Amniotic epithelial cell (primary cell): Measurements from ENCODE around the gene RBPMS2.

Experiments
- DNase-seq: peaks from one replicate; pipeline ENCODE4 v3.0.0-alpha.2; 2010; ENCODE audit warnings: low read depth

Gene RBPMS2

DNA sequence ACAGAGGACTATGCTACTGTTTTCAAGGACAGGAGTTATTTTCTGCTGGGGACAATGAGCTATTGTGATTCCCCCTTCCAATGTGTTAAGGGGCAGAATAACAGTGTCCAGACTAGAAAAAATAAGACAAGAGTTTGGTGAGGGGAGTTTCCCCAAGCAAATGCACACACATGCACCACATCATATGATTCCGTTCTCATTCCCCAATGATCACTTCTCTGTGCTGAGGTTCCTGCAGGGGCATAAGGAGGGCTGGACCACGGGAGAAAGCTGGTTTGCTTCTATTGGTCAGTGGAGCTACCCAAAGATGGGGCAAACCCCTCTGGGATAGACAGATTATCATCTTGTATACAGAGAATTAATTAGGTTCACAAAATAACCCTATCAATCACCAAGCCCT is 80.6 kb downstream of the RBPMS2 start:
- no peak for DNase-seq

DNA sequence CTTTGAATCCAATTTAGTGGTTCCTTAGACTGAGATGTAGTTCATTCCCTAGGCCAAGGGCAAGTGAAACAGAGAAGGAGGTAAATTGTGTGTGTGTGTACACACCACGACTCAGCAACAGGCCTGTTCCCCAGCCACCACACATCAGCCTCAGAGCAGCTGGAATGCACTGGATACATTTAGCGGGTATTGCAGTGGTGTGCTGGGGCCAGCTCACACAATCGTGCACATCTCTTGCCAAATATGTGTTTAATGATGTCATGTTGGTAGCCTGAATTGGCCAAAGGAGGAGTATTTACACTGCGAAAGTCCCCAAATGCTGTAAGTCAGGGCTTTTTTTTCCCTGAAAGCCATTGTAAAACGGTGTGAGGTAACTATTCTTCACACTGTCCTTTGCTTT is 82.3 kb downstream of the RBPMS2 start:
- DNase-seq = peak; percentile 89

DNA sequence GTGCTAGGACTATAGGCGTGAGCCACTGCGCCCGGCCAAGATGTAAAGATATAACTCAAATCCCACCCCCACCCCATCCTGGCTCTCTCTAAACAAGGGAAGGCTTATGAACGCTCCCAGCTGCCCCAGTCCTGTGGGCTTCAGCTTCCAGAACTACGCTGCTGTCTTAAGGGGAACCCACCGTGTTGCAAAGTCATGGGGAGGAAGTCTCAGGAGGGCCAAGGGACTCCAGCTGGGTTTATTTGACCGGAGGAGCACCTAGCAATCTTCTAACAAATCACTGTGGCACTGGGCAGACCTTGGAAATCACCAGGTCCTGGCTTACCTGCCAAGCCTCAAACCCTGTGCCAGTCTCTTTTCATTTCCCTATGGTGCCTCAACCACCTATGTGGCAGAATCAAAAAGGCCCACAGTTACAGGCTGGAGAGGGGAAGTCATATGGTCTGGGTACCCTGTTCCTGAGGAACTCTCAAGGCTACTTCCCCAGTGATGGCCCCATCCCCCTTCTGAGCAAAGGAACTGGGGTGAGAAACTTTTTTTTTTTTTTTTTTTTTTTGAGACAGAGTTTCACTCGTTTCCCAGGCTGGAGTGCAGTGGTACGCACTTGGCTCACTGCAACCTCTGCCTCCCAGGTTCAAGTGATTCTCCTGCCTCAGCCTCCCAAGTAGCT is 83.4 kb downstream of the RBPMS2 start:
- DNase-seq = no peak

GRCh38 chr15:64690578-64691296 is 84.7 kb downstream of the RBPMS2 start:
- DNase-seq = no peak

- no peak for DNase-seq
Observed at GRCh38 chr15:64690008-64690407, 85.4 kb downstream of the RBPMS2 start.
